ENCODE results near the gene NLK. TPM values are rescaled to one million over a fixed set of nuclear protein-coding genes. Genes with fewer than 3 reads are reported as not detected.
A peak's percentile ranks its signal among the peaks of the same experiment; 100 is the strongest.
"Not testable (repeated sequence)": the region's sequence is repeated elsewhere in the genome, so short reads cannot be mapped to it uniquely, and the experiment has no call there.

NLK gene
- total and polyA plus RNA-seq, 8 donors = 9.8 to 16.7 (median 13.5) TPM

DNA sequence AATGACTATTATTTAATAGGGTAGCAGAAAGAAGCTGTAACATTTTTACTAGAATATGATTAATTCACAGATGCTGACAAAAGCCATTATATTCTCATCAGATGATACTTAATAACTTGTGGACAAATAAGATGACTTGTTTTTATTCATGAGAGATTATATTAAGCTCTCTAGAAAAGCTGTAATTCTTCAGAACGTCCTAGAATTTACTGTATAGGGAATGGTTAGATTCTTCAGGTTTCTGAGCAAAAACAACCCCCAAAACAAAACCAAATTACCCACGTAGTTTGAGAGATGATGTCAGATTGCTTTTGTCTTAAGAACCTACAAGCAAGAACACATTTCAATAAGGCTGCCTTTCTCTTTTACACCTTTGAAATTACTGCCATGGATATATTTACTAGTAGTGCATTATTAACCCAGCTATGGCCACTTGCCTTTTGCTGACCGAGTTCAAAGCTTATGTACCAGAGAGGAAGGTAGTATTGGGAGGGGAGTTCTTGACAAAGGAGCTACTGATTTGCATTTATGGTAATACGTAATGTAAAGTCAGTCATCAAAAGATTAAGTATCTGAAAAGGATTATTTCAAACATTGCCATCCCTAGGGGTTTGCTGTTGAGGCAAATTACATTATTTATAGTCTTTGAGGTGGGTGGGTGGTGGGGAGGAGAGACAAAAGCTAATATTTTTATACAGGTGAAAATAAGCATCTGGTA is 51.7 kb downstream of the NLK start:
- no peaks in the 10 kb centered on the region for H3K36me3 ChIP-seq
- H3K4me3 ChIP-seq = no peak overlapping the region
- WGBS, 2 donors = 56 to 61% methylated on average over 4 of the region's 4 CpGs
- no peaks in the 10 kb centered on the region for H3K27me3 ChIP-seq
- TF ChIP-seq, protein P1, sequence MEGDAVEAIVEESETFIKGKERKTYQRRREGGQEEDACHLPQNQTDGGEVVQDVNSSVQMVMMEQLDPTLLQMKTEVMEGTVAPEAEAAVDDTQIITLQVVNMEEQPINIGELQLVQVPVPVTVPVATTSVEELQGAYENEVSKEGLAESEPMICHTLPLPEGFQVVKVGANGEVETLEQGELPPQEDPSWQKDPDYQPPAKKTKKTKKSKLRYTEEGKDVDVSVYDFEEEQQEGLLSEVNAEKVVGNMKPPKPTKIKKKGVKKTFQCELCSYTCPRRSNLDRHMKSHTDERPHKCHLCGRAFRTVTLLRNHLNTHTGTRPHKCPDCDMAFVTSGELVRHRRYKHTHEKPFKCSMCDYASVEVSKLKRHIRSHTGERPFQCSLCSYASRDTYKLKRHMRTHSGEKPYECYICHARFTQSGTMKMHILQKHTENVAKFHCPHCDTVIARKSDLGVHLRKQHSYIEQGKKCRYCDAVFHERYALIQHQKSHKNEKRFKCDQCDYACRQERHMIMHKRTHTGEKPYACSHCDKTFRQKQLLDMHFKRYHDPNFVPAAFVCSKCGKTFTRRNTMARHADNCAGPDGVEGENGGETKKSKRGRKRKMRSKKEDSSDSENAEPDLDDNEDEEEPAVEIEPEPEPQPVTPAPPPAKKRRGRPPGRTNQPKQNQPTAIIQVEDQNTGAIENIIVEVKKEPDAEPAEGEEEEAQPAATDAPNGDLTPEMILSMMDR (IDR thresholded peaks at IDR 0.05) = no peak
- peak in 1 of 4 donors; percentile 31 for ATAC-seq
- no peak for DNase-seq
- peaks cover 17 to 34% (median 25%) of the 10 kb centered on the region in 3 donors for H3K4me1 ChIP-seq
- no peaks in the 10 kb centered on the region for H3K9me3 ChIP-seq
- H3K27ac ChIP-seq = no peak overlapping the region
- intact Hi-C loops (cut with DNase I) = no loop called here
- FAIRE-seq = no peak

DNA sequence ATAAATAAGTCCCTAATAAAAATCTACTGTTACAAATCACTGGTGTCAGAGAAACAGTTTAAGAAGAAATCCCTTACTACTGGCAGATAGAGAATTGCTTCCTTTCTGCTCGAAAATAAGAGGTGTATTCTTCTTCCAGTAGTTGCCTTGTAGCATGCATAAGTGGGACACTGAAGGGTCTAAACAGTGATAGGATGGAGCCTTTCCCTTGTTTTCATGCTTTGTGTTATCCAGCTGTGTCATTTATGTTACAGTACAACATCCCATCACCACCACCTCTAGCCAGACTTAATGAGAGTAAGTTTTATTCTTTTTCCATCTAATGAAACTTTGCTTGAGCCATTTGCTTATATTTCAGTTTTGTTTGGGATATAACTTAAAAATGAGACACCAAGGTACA is 54.3 kb downstream of the NLK start:
- intact Hi-C loops (cut with DNase I) = no loop called here
- Histone ChIP-seq H3K27me3 (no peaks in the 10 kb centered on the region), H3K9me3 (no peaks in the 10 kb centered on the region), H3K36me3 (no peaks in the 10 kb centered on the region), H3K27ac (no peak overlapping the region), H3K4me3 (no peak overlapping the region), H3K4me1 (peaks cover 25 to 36% (median 25%) of the 10 kb centered on the region in 3 donors)
- 80 to 84% methylated on average over 1 of the region's 1 CpG for WGBS, 2 donors
- DNase-seq (no peak), FAIRE-seq (no peak), ATAC-seq (no peak)
- TF ChIP-seq, protein P1 (IDR thresholded peaks at IDR 0.05) = no peak

DNA sequence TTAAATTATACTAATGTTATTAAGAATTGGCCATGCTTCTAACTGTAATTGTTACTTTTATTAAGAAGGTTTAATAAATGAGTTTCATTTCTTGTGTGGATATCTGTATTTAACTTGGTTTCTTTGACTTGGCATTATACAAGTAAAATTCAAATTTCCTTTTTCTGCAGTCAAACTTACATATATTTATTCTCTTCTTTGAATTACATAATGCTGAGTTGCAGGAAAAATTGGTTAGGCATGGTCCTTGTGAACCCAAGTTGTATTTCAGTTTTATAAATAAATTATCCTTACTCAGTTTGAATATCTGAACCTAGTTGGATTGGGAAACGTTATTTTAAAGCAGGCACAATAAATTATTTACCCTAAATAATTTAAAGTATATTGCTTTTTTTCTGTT is 54.8 kb downstream of the NLK start:
- WGBS, 2 donors = 47 to 48% methylated on average over 1 of the region's 1 CpG

DNA sequence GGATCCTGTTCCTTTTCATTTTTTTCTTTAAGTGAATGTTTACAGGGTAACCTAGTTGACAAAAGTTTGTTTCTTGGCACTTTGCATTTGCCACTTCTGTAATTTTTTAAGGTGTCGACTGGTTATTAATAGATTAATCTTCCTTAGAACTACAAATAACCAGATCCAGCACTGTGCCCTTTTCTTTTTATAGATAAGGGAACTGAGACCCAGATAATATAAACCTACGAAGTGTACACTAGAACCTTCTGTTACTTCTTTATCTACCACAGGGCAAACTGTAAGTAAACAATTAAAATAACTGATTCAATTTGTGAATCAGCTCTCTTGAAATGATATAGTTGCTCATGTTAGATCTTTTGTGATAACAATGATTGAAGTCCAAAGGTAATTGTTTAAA is 55.4 kb downstream of the NLK start:
- TF ChIP-seq, protein P1 (IDR thresholded peaks at IDR 0.05) = no peak
- peaks cover 22 to 34% (median 25%) of the 10 kb centered on the region in 3 donors for H3K4me1 ChIP-seq
- H3K36me3 ChIP-seq = no peaks in the 10 kb centered on the region
- FAIRE-seq (no peak), DNase-seq (no peak), ATAC-seq (peak; percentile 38 to 81 (median 59))
- WGBS, 2 donors = 14 to 18% methylated on average over 2 of the region's 2 CpGs
- no peak overlapping the region for H3K4me3 ChIP-seq
- intact Hi-C loops (cut with DNase I) = no loop called here
- no peaks in the 10 kb centered on the region for H3K27me3 ChIP-seq
- no peak overlapping the region for H3K27ac ChIP-seq
- no peaks in the 10 kb centered on the region for H3K9me3 ChIP-seq

More for the DNA sequence above, 54.8 kb downstream of the NLK start:
- FAIRE-seq = no peak
- TF ChIP-seq, protein P1 (IDR thresholded peaks at IDR 0.05) = no peak
- no peak for ATAC-seq
- no peak overlapping the region for H3K27ac ChIP-seq
- H3K4me3 ChIP-seq = no peak overlapping the region
- intact Hi-C loops (cut with DNase I) = no loop called here
- no peaks in the 10 kb centered on the region for H3K9me3 ChIP-seq
- H3K27me3 ChIP-seq = no peaks in the 10 kb centered on the region
- no peak for DNase-seq
- no peaks in the 10 kb centered on the region for H3K36me3 ChIP-seq
- peaks cover 25 to 34% (median 25%) of the 10 kb centered on the region in 3 donors for H3K4me1 ChIP-seq

DNA sequence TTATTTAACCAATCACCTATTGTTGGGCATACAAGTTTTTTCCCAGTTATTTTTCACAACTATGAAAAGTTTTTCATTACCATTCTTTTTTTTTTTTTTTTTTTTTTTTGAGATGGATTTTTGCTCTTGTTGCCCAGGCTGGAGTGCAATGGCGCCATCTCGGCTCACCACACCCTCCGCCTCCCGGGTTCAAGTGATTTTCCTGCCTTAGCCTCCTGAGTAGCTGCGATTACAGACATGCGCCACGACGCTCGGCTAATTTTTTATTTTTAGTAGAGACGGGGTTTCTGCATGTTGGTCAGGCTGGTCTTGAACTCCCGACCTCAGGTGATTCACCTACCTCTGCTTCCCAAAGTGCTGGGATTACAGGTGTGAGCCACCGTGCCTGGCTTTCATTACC is 56.1 kb downstream of the NLK start:
- 96 to 98% methylated on average over 12 of the region's 12 CpGs for WGBS, 2 donors
- H3K27ac ChIP-seq; H3K27me3 ChIP-seq; H3K36me3 ChIP-seq; H3K9me3 ChIP-seq; intact Hi-C loops (cut with DNase I); DNase-seq; ATAC-seq; FAIRE-seq; H3K4me3 ChIP-seq: not testable (repeated sequence)
- peaks cover 19 to 32% (median 25%) of the 10 kb centered on the region in 3 donors for H3K4me1 ChIP-seq
